ENCODE measurements around the gene CACNG4.
"Not testable (repeated sequence)": the region's sequence is repeated elsewhere in the genome, so short reads cannot be mapped to it uniquely, and the experiment has no call there.

Gene CACNG4

DNA sequence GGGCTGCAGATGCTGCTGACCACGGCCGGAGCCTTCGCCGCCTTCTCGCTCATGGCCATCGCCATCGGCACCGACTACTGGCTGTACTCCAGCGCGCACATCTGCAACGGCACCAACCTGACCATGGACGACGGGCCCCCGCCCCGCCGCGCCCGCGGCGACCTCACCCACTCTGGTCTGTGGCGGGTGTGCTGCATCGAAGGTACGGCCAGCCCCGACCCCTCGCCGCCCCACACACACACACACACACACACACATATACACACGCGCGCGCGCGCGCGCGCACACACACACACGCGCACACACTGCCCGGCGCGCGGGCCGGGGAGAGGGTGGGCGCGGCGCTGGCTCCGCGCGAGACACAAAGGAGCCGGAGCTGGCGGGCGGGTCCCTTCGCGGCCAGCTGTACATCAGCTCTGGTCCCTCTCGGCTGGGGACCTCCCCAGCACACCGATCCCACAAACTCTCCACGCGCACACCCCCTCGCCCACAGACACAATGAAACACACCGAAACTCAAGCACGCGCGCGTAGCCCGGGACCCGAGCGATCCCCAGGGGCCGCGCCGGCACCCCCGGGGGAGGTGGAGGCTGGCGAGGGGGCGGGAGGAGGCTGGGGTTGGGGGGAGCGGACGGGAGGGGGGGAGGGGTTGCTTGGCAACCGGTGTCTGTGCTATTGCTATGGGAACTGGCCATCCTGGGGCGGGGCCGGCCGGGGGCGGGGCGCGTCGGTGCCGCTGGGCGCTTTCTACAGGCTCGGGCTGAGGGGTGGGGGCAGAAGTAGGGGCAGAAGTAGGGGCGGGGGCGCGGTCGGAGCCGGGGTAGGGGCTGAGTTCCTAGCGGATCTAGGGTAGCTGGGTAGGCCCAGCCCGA, 658 bp downstream of the CACNG4 start:
- DNase-seq (ENCODE audit: low spot score) = no peak

DNA sequence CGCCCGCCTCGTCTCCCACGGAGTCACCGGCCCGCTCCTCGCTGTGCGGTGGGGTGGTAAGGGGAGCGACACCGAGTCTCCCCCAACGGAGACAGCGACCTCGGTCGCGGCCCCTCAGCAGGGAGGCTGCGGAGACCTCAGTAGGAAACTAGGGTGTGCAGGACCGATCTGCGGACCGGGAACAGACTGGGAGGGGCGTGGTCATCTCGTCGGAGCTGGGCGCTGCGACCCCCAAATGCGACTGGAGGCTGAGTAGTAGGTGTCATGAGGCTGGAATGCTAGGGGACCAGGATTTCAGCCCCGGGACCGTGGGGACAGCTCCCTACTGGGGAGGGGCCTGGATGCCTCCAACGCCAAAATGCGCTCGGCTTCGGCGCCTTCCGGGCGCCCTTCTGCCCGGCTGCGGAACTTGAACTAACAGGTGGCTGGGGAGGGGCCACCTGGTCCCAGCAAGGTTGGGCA, 1.3 kb downstream of the CACNG4 start:
- DNase-seq (ENCODE audit: low spot score) = no peak

DNA sequence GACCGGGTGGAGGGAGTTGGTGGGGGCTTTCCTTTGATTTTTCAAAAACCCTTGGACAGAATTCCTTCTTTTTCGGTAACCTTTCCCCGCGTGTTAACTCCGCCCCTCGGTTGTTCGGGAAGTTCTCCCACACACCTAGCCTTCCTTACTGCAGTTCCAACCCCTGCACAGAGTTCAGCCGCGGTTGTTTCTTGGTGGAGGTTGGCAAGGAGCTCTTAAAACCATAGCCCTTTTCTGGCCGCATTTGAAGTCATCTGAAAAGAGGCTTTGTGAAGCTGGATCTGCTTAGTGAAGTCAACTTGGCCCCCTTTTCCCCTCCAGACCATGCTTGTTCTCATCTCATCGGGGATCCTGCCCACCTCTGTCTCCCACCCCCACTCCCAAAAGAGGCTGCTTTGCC, 1.8 kb downstream of the CACNG4 start:
- no peak for DNase-seq (ENCODE audit: low spot score)

- DNase-seq (ENCODE audit: low spot score) = no peak
Measured at GRCh38 chr17:66966704-66967418, 2.4 kb downstream of the CACNG4 start.

- no peak for DNase-seq (ENCODE audit: low spot score)
Measured at GRCh38 chr17:66967837-66968543, 3.5 kb downstream of the CACNG4 start.

GRCh38 chr17:66968916-66969315, 4.4 kb downstream of the CACNG4 start:
- DNase-seq (ENCODE audit: low spot score) = no peak

GRCh38 chr17:66970140-66970539, 5.6 kb downstream of the CACNG4 start:
- DNase-seq (ENCODE audit: low spot score) = no peak

- no peak for DNase-seq (ENCODE audit: low spot score)
Measured at GRCh38 chr17:66970797-66971196, 6.3 kb downstream of the CACNG4 start.

- DNase-seq (ENCODE audit: low spot score) = no peak
Measured at GRCh38 chr17:66971264-66971663, 6.8 kb downstream of the CACNG4 start.

DNA sequence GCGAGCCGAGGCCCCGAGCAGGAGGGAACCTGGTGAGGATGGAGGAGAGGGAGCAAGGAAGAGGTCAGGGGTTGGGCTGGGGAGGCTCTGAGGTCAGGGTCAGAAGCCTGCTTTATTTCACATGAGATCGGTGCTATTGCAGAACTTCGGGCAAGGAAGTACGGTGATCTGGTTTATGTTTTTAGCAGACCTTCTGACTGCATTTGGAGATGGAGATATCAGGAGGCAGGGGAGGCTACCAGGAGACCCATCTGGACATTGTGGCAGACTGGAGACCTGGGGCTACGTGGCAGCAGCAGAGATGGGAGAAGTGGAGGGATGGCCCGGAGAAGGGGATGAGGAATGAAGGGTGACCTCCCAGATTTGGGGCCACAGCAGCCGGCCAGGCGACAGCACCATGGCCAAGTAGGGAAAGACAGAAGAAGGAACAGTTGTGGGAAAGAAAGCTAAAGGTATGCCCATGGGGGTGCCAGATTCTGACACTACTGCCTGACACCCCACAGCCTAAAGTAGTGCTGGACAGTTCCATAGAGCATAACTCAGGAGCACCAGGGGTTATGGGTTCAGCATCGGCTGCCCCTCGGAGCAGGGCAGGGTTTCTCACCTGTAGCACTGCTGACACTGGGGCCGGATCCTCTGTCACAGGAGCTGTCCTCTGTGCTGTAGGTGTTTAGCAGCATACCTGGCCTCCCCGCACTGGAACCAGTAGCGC, 7.4 kb downstream of the CACNG4 start:
- no peak for DNase-seq (ENCODE audit: low spot score)

DNA sequence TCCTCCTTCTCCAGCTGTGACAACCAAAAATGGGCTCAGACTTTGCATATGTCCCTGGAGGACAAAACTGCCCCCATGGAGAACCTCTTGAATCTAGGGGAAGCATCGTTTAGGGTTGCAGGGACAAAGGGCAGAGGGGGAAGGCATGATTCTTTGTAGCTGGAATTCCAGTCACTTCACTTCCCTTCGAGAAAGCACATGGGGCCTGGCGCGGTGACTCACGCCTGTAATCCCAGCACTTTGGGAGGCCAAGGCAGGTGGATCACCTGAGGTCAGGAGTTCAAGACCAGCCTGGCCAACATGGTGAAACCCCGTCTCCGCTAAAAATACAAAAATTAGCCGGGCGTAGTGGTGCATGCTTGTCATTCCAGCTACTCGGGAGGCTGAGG, 7.9 kb downstream of the CACNG4 start:
- not testable (repeated sequence) for DNase-seq (ENCODE audit: low spot score)

- DNase-seq (ENCODE audit: low spot score) = no peak
Measured at GRCh38 chr17:66975188-66975587, 10.7 kb downstream of the CACNG4 start.

DNA sequence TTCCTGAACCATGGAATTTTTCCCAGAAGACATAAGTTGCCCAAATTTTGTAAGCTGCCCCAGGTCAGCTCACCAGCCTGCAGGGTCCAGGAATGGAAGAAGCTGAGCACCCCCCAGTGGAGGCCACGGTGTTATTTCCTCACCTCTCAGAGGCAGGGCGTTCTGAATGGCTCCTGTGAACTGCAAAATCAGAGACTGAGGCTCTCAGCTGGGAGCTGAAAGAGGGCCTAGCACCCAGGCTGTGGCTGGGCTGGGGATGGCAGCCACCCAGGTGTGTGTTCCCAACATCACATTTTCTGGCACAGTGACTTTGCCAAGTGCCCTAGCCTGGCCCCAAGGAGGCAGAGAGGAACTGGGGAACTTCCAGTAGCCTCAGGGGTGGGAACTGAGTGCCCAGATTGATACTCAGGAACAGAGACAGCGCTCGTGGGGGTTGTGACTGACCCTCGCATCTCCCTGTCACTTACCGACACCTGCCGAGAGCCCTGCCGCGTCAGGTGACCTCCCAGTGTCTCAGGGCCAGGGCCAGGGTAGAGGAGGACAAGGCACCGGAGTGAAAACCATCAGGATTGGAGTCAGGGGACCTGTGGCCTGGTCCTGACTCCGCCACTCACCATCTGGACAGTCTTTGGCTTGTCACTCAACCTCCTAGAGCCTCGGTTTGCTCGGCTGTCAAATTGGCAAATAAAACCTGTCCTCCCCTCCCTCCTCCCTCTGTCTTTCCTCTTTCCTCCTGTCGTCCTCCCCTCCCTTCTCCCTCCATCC, 11.3 kb downstream of the CACNG4 start:
- peak; percentile 35 for DNase-seq (ENCODE audit: low spot score)

DNA sequence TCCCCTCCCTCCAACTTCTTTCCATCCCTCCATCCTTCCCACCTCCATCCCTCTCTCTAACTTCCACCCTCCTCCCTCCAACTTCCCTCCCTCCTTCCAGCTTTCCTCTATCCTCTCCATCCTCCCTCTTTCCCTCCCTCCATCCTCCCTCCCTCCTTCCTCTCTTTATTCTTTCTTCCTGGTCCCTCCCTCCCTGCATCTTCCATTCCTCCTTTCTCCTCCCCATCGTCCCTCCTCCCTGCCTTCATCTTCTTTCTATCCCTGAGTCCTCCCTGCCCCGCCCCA, 11.8 kb downstream of the CACNG4 start:
- DNase-seq (ENCODE audit: low spot score) = no peak

DNA sequence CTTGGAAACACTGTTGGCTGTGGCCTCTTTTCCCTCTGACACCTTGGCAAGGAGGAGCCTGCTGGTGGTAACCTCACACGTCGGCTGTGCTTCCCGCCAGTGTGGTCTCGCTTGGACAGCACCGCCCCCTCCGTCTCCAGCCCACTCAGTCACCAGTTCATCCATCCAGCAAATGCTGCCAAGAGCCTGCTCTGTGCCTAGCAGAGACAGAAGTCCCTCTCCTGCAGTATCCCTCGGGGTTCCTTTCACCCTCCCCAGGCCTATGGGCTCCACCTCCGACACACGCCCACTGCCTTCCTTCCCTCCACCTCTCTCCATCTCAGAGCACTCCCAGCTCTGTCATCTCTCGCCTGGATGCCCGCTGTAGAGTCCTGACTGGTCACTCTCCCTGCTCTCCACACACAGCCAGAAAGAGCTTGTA, 12.3 kb downstream of the CACNG4 start:
- no peak for DNase-seq (ENCODE audit: low spot score)

DNA sequence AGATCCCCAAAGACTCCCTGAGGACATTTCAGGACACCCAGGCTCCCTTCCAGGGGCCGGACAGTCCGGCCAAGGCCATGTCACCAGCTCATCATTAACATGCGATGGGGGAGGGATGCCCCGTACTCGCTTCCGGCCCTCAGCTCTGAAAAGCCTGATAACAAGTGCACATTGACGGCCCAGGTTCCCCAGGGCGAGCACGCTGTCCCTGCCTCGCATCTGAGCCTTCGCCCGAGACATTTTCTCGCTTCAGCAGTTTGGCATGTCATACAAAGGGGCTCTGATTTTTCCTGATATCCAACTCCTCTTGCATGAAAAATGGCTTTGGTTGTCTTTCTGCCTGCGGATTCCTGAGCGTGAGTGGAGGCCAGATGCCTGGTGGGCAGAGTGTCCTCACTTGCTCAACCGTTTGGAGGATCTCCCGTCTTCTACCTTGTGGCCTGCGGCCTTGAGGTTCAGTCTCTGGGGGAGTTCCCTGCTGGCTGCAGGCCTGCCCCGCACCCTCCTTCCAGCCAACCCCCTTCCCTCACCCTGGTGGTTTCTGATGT, 14.1 kb downstream of the CACNG4 start:
- no peak for DNase-seq (ENCODE audit: low spot score)

DNA sequence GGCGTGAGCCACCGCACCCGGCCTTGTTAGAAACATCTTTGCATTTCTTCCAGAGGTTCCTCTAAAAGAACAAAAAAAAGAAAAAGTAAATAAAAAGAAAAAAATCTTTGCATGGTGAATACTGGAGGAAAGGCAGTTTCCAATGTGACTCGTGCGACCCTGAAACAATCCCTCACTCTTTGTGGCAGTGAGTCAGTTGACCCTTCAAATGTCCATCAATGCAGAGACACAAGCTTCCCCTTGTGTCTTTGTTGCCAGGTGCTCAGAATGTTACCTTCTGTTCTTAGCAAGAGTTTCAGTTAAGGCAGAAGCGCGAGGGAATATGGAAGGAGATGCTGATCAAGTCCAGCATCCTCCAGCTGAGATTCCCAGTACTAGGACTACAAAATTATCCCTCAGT, 16.4 kb downstream of the CACNG4 start:
- DNase-seq (ENCODE audit: low spot score) = no peak

DNA sequence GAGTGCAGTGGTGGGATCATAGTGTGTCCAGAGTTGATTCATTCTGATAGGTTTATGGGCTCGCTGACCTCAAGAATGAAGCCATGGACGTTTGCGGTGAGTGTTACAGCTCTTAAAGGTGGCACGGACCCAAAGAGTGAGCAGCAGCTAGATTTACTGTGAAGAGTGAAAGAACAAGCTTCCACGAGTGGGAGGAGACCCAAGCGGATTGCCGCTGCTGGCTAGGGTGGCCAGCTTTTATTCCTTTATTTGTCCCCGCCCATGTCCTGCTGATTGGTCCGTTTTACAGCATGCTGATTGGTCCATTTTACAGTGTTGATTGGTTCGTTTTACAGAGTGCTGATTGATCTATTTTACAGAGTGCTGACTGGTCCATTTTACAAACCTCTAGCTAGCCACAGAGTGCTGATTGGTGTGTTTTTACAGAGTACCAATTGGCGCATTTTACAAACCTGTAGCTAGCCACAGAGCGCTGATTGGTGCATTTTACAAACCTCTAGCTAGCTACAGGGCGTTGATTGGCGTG, 17.5 kb downstream of the CACNG4 start:
- DNase-seq (ENCODE audit: low spot score) = no peak

- DNase-seq (ENCODE audit: low spot score) = no peak
Measured at GRCh38 chr17:66983414-66984021, 19.0 kb downstream of the CACNG4 start.

GRCh38 chr17:66984730-66985129, 20.2 kb downstream of the CACNG4 start:
- no peak for DNase-seq (ENCODE audit: low spot score)

Data from SW480 (cell line).